Measurements from ENCODE around the gene VGLL1. TPM values are rescaled to one million over a fixed set of nuclear protein-coding genes. Genes with fewer than 3 reads are reported as not detected.

Gene VGLL1
- total and polyA plus RNA-seq, 11 donors = 0.62 TPM; not detected in 10

DNA sequence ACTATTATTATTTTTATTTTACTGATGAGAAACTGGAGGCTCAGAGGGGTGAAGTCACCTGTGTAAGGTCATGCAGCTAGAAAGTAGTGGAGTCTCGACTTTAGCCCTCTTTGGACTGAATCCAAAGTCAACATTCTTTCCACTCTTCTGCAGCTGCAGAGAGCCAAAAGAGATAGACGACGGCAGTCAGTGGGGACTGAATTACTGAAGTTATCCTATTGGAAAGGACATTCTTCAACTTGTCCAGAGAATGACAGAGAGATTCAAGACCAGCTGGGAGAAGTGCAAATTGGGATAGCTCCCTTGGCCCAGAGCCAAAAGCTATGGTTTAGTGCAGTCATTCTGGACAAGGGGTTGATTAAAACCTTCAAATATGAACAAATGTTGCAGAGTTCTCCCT lies 42.5 kb downstream of the VGLL1 start:
- ATAC-seq (peak in 3 of 4 donors; percentile 16 to 81 (median 36)), DNase-seq (peak in 2 of 5 donors; percentile 12 to 25)
- Histone ChIP-seq H3K27me3 (peaks cover 0 to 4% (median 0%) of the 10 kb centered on the region in 9 donors), H3K4me1 (peaks cover 0 to 12% (median 2%) of the 10 kb centered on the region in 12 donors), H3K9me3 (no peaks in the 10 kb centered on the region), H3K36me3 (no peaks in the 10 kb centered on the region), H3K27ac (no peak overlapping the region), H3K4me3 (no peak overlapping the region)
- intact Hi-C loops (cut with DNase I) = loop anchor here in 4 of 10 donors (10.0 kb wide), 3 partner anchors 50 to 550 kb away; no protein-coding TSS in a partner anchor
- TF ChIP-seq, protein P1, sequence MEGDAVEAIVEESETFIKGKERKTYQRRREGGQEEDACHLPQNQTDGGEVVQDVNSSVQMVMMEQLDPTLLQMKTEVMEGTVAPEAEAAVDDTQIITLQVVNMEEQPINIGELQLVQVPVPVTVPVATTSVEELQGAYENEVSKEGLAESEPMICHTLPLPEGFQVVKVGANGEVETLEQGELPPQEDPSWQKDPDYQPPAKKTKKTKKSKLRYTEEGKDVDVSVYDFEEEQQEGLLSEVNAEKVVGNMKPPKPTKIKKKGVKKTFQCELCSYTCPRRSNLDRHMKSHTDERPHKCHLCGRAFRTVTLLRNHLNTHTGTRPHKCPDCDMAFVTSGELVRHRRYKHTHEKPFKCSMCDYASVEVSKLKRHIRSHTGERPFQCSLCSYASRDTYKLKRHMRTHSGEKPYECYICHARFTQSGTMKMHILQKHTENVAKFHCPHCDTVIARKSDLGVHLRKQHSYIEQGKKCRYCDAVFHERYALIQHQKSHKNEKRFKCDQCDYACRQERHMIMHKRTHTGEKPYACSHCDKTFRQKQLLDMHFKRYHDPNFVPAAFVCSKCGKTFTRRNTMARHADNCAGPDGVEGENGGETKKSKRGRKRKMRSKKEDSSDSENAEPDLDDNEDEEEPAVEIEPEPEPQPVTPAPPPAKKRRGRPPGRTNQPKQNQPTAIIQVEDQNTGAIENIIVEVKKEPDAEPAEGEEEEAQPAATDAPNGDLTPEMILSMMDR (IDR thresholded peaks at IDR 0.05) = no peak
- TF ChIP-seq POLR2A (IDR thresholded peaks at IDR 0.05) = no peak
- 3 to 10% (median 7%) methylated on average over 3 of the region's 3 CpGs for WGBS, 4 donors

DNA sequence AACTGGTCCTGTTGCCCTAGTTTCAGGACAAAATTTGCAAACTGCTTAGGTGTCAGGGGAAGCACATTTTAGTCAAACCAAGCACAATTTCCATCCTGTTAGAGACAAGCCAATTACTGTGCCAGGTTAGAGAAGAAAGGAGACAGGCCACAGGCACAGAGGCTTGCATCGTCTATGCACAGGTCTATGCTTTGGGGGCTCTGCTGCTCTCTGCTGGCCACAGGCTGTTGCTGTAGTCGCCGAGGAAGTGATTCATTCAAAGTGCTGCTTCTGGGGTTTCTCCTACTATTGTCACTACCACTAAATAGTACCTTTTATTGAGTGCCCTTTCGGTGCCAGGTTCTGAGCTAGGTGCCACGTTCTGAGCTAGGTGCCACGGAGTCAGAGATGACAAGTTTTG lies 45.5 kb downstream of the VGLL1 start:
- WGBS, 4 donors = 3 to 10% (median 6%) methylated on average over 5 to 6 of the region's 6 CpGs
- intact Hi-C loops (cut with DNase I) = loop anchor here in 5 of 10 donors (5.0 to 10.0 kb wide), 5 partner anchors 53 to 553 kb away; no protein-coding TSS in a partner anchor
- H3K9me3 ChIP-seq = no peaks in the 10 kb centered on the region
- H3K36me3 ChIP-seq = no peaks in the 10 kb centered on the region
- DNase-seq = peak; percentile 12 to 59 (median 52)
- H3K27ac ChIP-seq = no peak overlapping the region
- H3K4me1 ChIP-seq = peaks cover 0 to 12% (median 2%) of the 10 kb centered on the region in 12 donors
- no peak overlapping the region for H3K4me3 ChIP-seq
- no peak for TF ChIP-seq POLR2A (IDR thresholded peaks at IDR 0.05)
- TF ChIP-seq, protein P1 (IDR thresholded peaks at IDR 0.05) = peak; percentile 38 to 73 (median 54)
- peaks cover 0 to 7% (median 0%) of the 10 kb centered on the region in 9 donors for H3K27me3 ChIP-seq
- ATAC-seq = peak; percentile 67 to 91 (median 82)

DNA sequence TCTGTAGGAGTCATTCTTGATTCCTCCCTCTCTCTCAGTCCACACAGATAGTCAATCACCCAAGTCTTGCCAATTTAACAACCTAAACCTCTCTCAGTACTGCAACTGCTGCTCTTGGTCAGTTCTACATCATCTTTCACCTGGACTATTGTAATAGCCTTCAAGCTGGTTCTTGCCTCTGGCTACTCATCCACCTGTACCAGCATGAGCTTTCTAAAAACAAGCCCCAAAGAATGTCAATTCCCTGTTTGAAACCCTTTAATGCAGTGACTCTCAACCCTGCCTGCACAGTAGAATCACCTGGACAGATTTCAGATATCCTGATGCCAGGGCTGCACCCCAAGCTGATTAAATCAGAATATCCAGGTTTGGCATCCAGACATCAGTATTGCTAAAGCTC lies 48.3 kb downstream of the VGLL1 start:
- H3K36me3 ChIP-seq = no peaks in the 10 kb centered on the region

DNA sequence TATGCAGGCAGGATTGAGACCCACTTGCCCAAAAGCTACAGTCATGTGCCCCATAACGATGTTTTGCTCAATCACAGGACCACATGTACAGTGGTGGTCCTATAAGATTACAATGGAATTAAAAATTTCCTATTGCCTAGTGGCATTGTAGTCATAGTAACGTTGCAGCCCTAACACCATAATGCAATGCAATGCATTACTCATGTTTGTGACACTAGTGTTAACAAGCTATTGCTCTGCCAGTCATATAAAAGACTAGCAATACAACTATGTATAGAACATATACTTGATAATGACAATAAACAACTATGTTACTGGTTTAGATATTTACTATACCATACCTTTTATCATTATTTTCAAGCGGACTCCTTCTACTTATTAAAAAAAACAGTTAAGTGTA lies 50.6 kb downstream of the VGLL1 start:
- intact Hi-C loops (cut with DNase I) = no loop called here
- no peak for ATAC-seq
- TF ChIP-seq, protein P1 (IDR thresholded peaks at IDR 0.05) = no peak
- TF ChIP-seq POLR2A (IDR thresholded peaks at IDR 0.05) = no peak
- WGBS, 4 donors = 53 to 91% (median 74%) methylated on average over 3 of the region's 3 CpGs
- H3K27ac ChIP-seq = no peak overlapping the region
- DNase-seq = no peak
- H3K4me3 ChIP-seq = no peak overlapping the region
- no peaks in the 10 kb centered on the region for H3K9me3 ChIP-seq
- H3K27me3 ChIP-seq = peaks cover 0 to 7% (median 0%) of the 10 kb centered on the region in 9 donors
- H3K36me3 ChIP-seq = no peaks in the 10 kb centered on the region
- no peaks in the 10 kb centered on the region for H3K4me1 ChIP-seq

More for the DNA sequence above, 48.3 kb downstream of the VGLL1 start:
- Histone ChIP-seq H3K27ac (no peak overlapping the region), H3K4me1 (peaks cover 0 to 1% (median 0%) of the 10 kb centered on the region in 12 donors), H3K4me3 (no peak overlapping the region), H3K27me3 (peaks cover 0 to 7% (median 0%) of the 10 kb centered on the region in 9 donors), H3K9me3 (no peaks in the 10 kb centered on the region)
- no peak for ATAC-seq
- intact Hi-C loops (cut with DNase I) = no loop called here
- no peak for TF ChIP-seq POLR2A (IDR thresholded peaks at IDR 0.05)
- TF ChIP-seq, protein P1 (IDR thresholded peaks at IDR 0.05) = no peak
- DNase-seq = no peak
